Suprapubic skin (tissue), 4 donors: ENCODE measurements around the gene HEXA. TPM values are rescaled to one million over a fixed set of nuclear protein-coding genes. Genes with fewer than 3 reads are reported as not detected.

ENCODE experiments used
- DNase-seq, 2 donors: peaks; one replicate each; pipeline ENCODE4 v3.0.0-alpha.2; 2019; ENCODE audit warnings: low spot score in 2 of 2
- H3K27ac ChIP-seq: fragments of 200-600 bp; sonication (generic); one replicate; pipeline ENCODE4 v1.5.1; 2019
- H3K27me3 ChIP-seq: fragments of 200-600 bp; sonication (generic); one replicate; pipeline ENCODE4 v1.5.1; 2019
- H3K36me3 ChIP-seq: fragments of 200-600 bp; sonication (generic); one replicate; pipeline ENCODE4 v1.5.1; 2019
- H3K4me1 ChIP-seq: fragments of 200-600 bp; sonication (generic); one replicate; pipeline ENCODE4 v1.5.1; 2019
- H3K4me3 ChIP-seq: fragments of 200-600 bp; sonication (generic); one replicate; pipeline ENCODE4 v1.5.1; 2019; ENCODE audit warnings: mild to moderate bottlenecking
- H3K9me3 ChIP-seq: fragments of 200-600 bp; sonication (generic); one replicate; pipeline ENCODE4 v1.5.1; 2019
- CTCF ChIP-seq, 2 donors: fragments of 200-600 bp in 1 of 2; fragments of 450-650 bp in 1 of 2; sonication (generic) in 1 of 2; IDR thresholded peaks; one replicate each; pipeline ENCODE4 v1.5.1; 2016 to 2019; ENCODE audit warnings: antibody characterized with exemption in 2 of 2, mild to moderate bottlenecking in 1 of 2, moderate library complexity in 1 of 2
- EP300 ChIP-seq: sonication (generic); formaldehyde crosslinking; IDR thresholded peaks from one replicate; pipeline ENCODE4 v1.6.1; 2017; ENCODE audit warnings: antibody characterized with exemption
- POLR2A ChIP-seq, 2 donors: fragments of 450-650 bp; IDR thresholded peaks; one replicate each; pipeline ENCODE4 v1.6.1; 2017; ENCODE audit warnings: antibody characterized with exemption in 2 of 2, mild to moderate bottlenecking in 2 of 2, moderate library complexity in 2 of 2
- POLR2AphosphoS5 ChIP-seq, 3 donors: sonication (generic); formaldehyde crosslinking; IDR thresholded peaks; one replicate each; pipeline ENCODE4 v1.6.1; 2017; ENCODE audit warnings: antibody characterized with exemption in 3 of 3
- WGBS: methylation state at CpG from one replicate; pipeline ENCODE4 v1.1.5; 2018; 5-methylcytosine and 5-hydroxymethylcytosine counted together
- total RNA-seq, 4 donors: library from RNA; depleted of rRNA; stranded (reverse); fragments of >200 nt; gene quantifications; one replicate each; pipeline ENCODE4 v1.1.0, GENCODE V29; 2016

HEXA gene
- total RNA-seq, 4 donors from 2014 or later: 34.8 to 60.2 (median 45.8) TPM

- Histone ChIP-seq H3K36me3 (peaks cover 3% of the 10 kb centered on the region), H3K27ac (no peak overlapping the region), H3K27me3 (no peaks in the 10 kb centered on the region), H3K4me3 (no peak overlapping the region), H3K9me3 (no peaks in the 10 kb centered on the region), H3K4me1 (peaks cover 33% of the 10 kb centered on the region)
- no peak for DNase-seq
- 91% methylated on average over 1 of the region's 1 CpG for WGBS
- TF ChIP-seq POLR2AphosphoS5 (IDR thresholded peaks at IDR 0.05): no peak
Observed at GRCh38 chr15:72361176-72361575, 14.6 kb downstream of the HEXA start.

- WGBS: 14% methylated on average over 7 of the region's 7 CpGs
- Histone ChIP-seq H3K27ac (peak overlapping the region; percentile 77), H3K36me3 (peaks cover 27% of the 10 kb centered on the region), H3K4me1 (peaks cover 33% of the 10 kb centered on the region), H3K27me3 (no peaks in the 10 kb centered on the region), H3K9me3 (no peaks in the 10 kb centered on the region), H3K4me3 (no peak overlapping the region)
- TF ChIP-seq CTCF (IDR thresholded peaks at IDR 0.05) (no peak), POLR2AphosphoS5 (IDR thresholded peaks at IDR 0.05) (peak in 1 of 3 donors; percentile 30)
- DNase-seq: peak; percentile 84 to 88
Observed at GRCh38 chr15:72358650-72359171, 17.1 kb downstream of the HEXA start.

- no peaks in the 10 kb centered on the region for H3K9me3 ChIP-seq
- peaks cover 33% of the 10 kb centered on the region for H3K4me1 ChIP-seq
- no peak overlapping the region for H3K4me3 ChIP-seq
- H3K27me3 ChIP-seq: no peaks in the 10 kb centered on the region
- peaks cover 33% of the 10 kb centered on the region for H3K36me3 ChIP-seq
- no peak for DNase-seq
- H3K27ac ChIP-seq: peak overlapping the region; percentile 16
- 81% methylated on average over 3 of the region's 3 CpGs for WGBS
- TF ChIP-seq POLR2AphosphoS5 (IDR thresholded peaks at IDR 0.05): no peak
- TF ChIP-seq EP300: no peak
- no peak for TF ChIP-seq CTCF (IDR thresholded peaks at IDR 0.05)
- TF ChIP-seq POLR2A (IDR thresholded peaks at IDR 0.05): no peak
Observed at GRCh38 chr15:72358121-72358520, 17.7 kb downstream of the HEXA start.

- no peak overlapping the region for H3K27ac ChIP-seq
- 100% methylated on average over 1 of the region's 1 CpG for WGBS
- no peak for DNase-seq
- H3K27me3 ChIP-seq: no peaks in the 10 kb centered on the region
- H3K9me3 ChIP-seq: no peaks in the 10 kb centered on the region
- TF ChIP-seq EP300: no peak
- no peak for TF ChIP-seq POLR2AphosphoS5 (IDR thresholded peaks at IDR 0.05)
- no peak for TF ChIP-seq POLR2A (IDR thresholded peaks at IDR 0.05)
- no peak for TF ChIP-seq CTCF (IDR thresholded peaks at IDR 0.05)
- peaks cover 20% of the 10 kb centered on the region for H3K4me1 ChIP-seq
- peaks cover 67% of the 10 kb centered on the region for H3K36me3 ChIP-seq
- H3K4me3 ChIP-seq: no peak overlapping the region
Observed at GRCh38 chr15:72354496-72354895, 21.3 kb downstream of the HEXA start.

- Histone ChIP-seq H3K27me3 (no peaks in the 10 kb centered on the region), H3K4me3 (no peak overlapping the region), H3K9me3 (no peaks in the 10 kb centered on the region), H3K36me3 (peaks cover 79% of the 10 kb centered on the region), H3K27ac (no peak overlapping the region), H3K4me1 (peaks cover 8% of the 10 kb centered on the region)
- WGBS: 91% methylated on average over 2 of the region's 2 CpGs
- no peak for TF ChIP-seq EP300
- TF ChIP-seq POLR2AphosphoS5 (IDR thresholded peaks at IDR 0.05): no peak
- no peak for TF ChIP-seq POLR2A (IDR thresholded peaks at IDR 0.05)
- TF ChIP-seq CTCF (IDR thresholded peaks at IDR 0.05): no peak
- DNase-seq: no peak
Observed at GRCh38 chr15:72353266-72353665, 22.5 kb downstream of the HEXA start.

- H3K36me3 ChIP-seq: peaks cover 81% of the 10 kb centered on the region
- H3K4me1 ChIP-seq: no peaks in the 10 kb centered on the region
- 96% methylated on average over 3 of the region's 3 CpGs for WGBS
- H3K4me3 ChIP-seq: no peak overlapping the region
- DNase-seq: no peak
- no peak for TF ChIP-seq POLR2A (IDR thresholded peaks at IDR 0.05)
- no peak for TF ChIP-seq CTCF (IDR thresholded peaks at IDR 0.05)
- H3K27me3 ChIP-seq: no peaks in the 10 kb centered on the region
- H3K9me3 ChIP-seq: no peaks in the 10 kb centered on the region
- H3K27ac ChIP-seq: no peak overlapping the region
Observed at GRCh38 chr15:72345806-72346205, 30.0 kb downstream of the HEXA start.
